GM23338 (cell line): ENCODE data around the gene RNF19B.
A peak's percentile ranks its signal among the peaks of the same experiment; 100 is the strongest.

ENCODE experiments used
- CREB1 ChIP-seq: fragments of 250-450 bp; sonication (Bioruptor Pico); IDR thresholded peaks from 2 replicates; pipeline ENCODE4 v1.5.0; 2020; ENCODE audit warnings: low read depth, mild to moderate bottlenecking, moderate library complexity
- EZH2 ChIP-seq: fragments of 200-600 bp; sonication (generic); IDR thresholded peaks from one replicate; pipeline ENCODE4 v1.8.0; 2017; ENCODE audit warnings: antibody characterized with exemption, mild to moderate bottlenecking, low read depth; ENCODE audit not compliant: unreplicated experiment
- EZH2phosphoT487 ChIP-seq: fragments of 200-600 bp; sonication (generic); IDR thresholded peaks from one replicate; pipeline ENCODE4 v1.8.1; 2018; ENCODE audit warnings: antibody characterized with exemption; ENCODE audit not compliant: unreplicated experiment
- JUNB ChIP-seq: IDR thresholded peaks from one replicate; pipeline ENCODE4 v1.6.1; 2016; ENCODE audit warnings: antibody characterized with exemption; ENCODE audit not compliant: unreplicated experiment
- POLR2AphosphoS5 ChIP-seq: IDR thresholded peaks from 2 replicates; pipeline ENCODE4 v1.6.1; 2016; ENCODE audit warnings: antibody characterized with exemption, low read depth
- REST ChIP-seq: IDR thresholded peaks from one replicate; pipeline ENCODE4 v1.6.1; 2018; ENCODE audit warnings: antibody characterized with exemption; ENCODE audit not compliant: unreplicated experiment
- ZNF331 ChIP-seq: fragments of 250-450 bp; sonication (Bioruptor Pico); IDR thresholded peaks from 2 replicates; pipeline ENCODE4 v1.5.0; 2020; ENCODE audit warnings: low read depth, mild to moderate bottlenecking, moderate library complexity
- TF ChIP-seq, protein P1 (sequence below), 2 experiments: fragments of 200-600 bp in 1 of 2; sonication (generic) in 1 of 2; conservative IDR thresholded peaks; 2 replicates each; pipeline versions ENCODE4 v1.5.1 to v1.6.1; 2016 to 2017; ENCODE audit warnings: antibody characterized with exemption in 2 of 2, low read depth in 2 of 2, mild to moderate bottlenecking in 2 of 2, moderate library complexity in 1 of 2
- TF ChIP-seq, protein P2 (sequence below): IDR thresholded peaks from 2 replicates; pipeline ENCODE4 v1.6.1; 2016; ENCODE audit warnings: antibody characterized with exemption

DNA sequence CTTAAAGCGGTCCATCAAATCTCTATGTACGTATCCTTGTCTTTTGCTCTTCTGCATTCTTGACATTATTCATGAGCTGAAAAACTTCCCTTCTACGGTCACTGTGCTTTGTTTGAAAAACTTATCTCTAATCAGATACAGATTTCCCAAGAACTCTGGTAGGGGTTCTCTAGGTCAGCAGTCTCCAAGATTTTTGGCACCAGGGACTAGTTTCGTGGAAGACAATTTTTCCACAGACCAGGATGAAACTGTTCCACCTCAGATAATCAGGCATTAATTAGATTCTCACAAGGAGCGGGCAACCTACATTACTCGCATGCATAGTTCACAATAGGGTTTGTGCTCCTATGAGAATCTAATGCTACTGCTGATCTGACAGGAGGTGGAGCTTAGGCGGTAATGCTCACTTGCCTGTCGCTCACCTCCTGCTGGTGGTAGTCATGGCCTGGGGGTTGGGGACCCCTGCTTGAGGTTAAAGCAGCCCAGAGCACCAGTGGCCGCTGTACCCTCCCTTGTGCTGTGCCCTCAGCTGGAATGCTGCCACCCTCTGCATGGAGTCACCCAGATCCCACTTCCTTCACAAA lies 41.3 kb upstream of the RNF19B start:
- TF ChIP-seq POLR2AphosphoS5 (no peak), EZH2 (no peak), ZNF331 (CRISPR knock-in tag) (no peak), EZH2phosphoT487 (no peak), CREB1 (CRISPR knock-in tag) (no peak), REST (no peak), JUNB (no peak)
- TF ChIP-seq, protein P1, sequence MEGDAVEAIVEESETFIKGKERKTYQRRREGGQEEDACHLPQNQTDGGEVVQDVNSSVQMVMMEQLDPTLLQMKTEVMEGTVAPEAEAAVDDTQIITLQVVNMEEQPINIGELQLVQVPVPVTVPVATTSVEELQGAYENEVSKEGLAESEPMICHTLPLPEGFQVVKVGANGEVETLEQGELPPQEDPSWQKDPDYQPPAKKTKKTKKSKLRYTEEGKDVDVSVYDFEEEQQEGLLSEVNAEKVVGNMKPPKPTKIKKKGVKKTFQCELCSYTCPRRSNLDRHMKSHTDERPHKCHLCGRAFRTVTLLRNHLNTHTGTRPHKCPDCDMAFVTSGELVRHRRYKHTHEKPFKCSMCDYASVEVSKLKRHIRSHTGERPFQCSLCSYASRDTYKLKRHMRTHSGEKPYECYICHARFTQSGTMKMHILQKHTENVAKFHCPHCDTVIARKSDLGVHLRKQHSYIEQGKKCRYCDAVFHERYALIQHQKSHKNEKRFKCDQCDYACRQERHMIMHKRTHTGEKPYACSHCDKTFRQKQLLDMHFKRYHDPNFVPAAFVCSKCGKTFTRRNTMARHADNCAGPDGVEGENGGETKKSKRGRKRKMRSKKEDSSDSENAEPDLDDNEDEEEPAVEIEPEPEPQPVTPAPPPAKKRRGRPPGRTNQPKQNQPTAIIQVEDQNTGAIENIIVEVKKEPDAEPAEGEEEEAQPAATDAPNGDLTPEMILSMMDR (conservative IDR thresholded peaks at IDR 0.05; ENCODE audit: low read depth in 2 of 2), result peak; percentile 15 to 29; a peak in 1 of 4 replicates
- TF ChIP-seq, protein P2, sequence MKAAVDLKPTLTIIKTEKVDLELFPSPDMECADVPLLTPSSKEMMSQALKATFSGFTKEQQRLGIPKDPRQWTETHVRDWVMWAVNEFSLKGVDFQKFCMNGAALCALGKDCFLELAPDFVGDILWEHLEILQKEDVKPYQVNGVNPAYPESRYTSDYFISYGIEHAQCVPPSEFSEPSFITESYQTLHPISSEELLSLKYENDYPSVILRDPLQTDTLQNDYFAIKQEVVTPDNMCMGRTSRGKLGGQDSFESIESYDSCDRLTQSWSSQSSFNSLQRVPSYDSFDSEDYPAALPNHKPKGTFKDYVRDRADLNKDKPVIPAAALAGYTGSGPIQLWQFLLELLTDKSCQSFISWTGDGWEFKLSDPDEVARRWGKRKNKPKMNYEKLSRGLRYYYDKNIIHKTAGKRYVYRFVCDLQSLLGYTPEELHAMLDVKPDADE, result no peak
